Stimulated activated CD4-positive, alpha-beta T cell treated with anti-CD3 and anti-CD28 coated beads, Interleukin-12 subunit alpha, Interleukin-12 subunit beta, amount 100 ng/mL, for 48 hours (primary cell): Measurements from ENCODE around the gene ERICH6B.

Source experiments
- DNase-seq, 3 donors: peaks; one replicate each; pipeline ENCODE4 v3.0.0-alpha.2; 2020; ENCODE audit warnings: low read depth in 2 of 3, low spot score in 1 of 3

ERICH6B gene

DNA sequence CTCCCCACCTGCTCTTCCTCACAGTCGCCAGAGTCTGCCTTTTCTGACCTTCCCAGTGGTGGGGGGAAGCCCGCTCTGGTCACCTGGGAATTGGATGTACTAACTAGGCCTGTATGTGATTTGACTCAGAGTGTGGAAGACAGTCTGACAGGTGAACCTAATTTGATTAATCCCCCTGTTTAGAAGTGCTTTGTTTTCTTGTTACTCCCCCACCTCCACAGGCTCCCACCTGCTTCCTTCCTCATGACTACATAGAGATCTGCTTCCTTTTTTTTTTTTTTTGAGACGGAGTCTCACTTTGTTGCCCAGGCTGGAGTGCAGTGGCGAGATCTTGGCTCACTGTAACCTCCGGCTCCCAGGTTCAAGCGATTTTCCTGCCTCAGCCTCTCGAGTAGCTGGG is 106.8 kb downstream of the ERICH6B start:
- DNase-seq = no peak

DNA sequence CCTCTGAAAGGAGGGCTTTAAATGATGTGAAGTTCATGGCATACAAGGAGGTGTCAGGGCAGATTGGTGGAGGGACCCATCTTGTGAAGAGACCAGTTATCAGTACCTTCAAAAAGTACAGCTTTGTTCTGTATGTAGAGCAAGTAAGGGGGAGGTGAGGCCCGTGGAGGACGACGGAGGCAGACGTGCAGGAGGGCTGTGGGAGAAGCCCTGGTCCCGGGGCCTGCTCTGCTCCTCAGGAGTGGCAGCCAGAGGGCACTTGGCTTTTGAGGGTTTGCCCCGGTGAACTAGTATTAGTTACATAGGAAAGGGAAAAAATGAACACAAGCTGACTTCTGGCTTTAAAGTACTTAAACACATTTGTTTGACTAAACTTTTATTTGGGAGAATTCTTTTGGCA is 108.7 kb downstream of the ERICH6B start:
- no peak for DNase-seq

DNA sequence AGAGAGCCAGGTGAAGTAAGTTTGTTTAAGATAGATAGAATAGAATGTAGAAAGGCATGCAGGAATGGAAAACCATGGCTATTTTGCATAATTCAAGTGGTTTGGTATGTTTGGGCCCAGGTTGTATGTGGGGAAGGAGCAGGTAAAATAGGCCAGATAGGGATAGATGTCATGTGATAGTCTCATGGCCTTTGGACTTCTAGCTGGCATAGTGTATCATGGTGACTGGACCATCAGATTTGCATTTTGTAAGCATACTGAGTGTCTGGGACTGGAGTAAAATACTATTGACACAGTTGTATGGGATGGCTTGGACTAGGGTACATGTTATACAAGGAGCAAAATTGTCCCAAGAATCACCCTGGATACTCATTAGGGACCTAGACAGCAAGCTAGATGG is 111.9 kb downstream of the ERICH6B start:
- DNase-seq = no peak

DNA sequence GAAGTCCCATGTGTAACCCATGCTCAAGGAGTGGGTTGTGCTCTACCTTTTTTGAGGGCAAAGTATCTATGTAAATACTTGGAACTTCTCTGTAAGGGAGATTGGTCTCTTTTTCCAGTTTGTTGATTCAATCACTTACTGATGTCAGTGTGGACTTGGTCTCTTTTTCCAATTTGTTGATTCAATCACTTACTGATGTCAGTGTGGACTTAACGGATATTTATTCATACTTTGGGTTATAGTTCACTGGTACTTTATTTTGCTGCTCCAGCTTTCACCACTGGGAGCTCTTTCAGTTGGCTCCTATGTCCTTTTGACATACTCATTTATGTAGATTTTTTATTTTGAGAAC is 114.4 kb downstream of the ERICH6B start:
- no peak for DNase-seq

DNA sequence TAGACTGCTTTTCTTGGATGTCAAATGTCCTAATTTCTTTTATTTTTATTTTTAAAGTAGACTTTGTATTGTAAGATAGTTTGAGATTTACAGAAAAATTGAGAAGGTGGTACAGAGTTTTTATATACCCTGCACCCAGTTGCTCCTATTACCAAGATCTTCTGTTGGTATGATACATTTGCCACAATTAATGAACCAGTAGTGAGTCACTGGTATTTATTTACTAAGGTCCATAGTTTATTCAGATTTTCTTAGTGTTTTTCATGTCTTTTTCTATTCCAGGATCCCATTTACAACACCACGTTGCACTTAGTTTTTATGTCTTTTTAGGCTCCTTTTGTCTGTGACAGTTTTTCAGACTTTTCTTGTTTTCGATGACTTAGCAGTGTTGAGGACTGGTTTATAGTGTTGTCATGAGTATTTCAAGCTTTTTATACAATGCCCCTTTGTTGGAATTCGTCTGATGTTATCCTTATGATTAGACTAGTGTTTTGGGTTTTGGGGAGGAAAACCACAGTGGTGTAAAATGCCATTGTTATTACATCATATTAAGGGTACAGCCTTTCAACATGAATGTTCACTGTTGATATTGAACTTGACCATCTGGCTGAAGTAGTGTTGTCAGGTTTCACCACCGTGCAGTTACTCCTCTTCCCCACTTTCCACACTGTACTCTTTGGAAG is 114.9 kb downstream of the ERICH6B start:
- DNase-seq = no peak

DNA sequence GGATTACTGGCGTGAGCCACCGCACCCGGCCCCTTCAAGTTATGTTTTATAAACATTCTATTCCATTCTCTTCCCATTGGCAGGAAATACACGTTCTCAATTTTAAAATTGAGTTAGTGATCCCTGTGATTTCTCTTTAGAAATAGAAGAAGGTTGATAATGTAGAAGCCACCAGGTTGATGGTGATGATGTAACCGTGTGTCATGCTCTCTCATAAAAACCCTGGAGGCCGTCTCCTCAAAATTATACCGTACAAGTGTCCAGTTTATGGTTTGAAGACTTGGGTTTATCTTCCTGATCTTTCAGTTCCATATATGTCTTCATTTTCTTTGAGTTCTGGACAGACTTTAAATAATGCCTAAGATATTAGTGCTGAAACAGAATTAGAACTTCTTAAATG is 118.6 kb downstream of the ERICH6B start:
- no peak for DNase-seq

DNA sequence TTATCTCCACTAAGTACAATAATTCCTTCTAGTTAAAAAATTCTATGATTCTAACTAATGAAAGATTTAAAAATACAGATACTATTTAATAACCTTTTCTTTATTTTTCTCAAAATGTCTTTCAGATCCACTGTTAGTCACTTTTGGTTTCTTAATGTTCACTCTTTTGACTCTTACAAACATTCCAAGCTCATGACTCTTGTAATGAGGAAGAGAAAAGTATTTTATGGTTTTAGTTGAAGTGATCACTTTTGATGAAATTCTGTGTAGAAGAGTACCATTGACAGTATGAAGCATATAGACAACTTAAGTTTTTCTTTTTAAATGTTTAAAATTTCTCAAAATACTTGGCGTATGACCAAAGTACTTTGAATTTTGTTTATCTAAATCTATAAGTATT is 123.0 kb downstream of the ERICH6B start:
- no peak for DNase-seq
